Body of pancreas (tissue), 4 donors: ENCODE results near the gene RIMS1. TPM values are rescaled to one million over a fixed set of nuclear protein-coding genes. Genes with fewer than 3 reads are reported as not detected.

ENCODE experiments used
- ATAC-seq: fragments of 150-250 bp; one replicate; pipeline ENCODE4 v1.9.1; 2016
- DNase-seq, 4 donors: peaks; one replicate each; pipeline ENCODE4 v3.0.0-alpha.2; 2019
- H3K27ac ChIP-seq, 4 donors: fragments of 200-600 bp; sonication (generic); 1 replicate in 3 of 4; 2 replicates in 1 of 4; pipeline versions ENCODE4 v1.5.1 to v1.6.1; 2016 to 2019; ENCODE audit warnings: mild to moderate bottlenecking in 1 of 4, mixed read lengths in 1 of 4, moderate library complexity in 1 of 4
- H3K27me3 ChIP-seq, 2 donors: fragments of 200-600 bp; sonication (generic); one replicate each; pipeline ENCODE4 v1.6.0; 2016; ENCODE audit warnings: mild to moderate bottlenecking in 1 of 2
- H3K36me3 ChIP-seq, 2 donors: fragments of 200-600 bp; sonication (generic); replicated peaks in 1 of 2; 2 replicates each; pipeline ENCODE4 v1.5.1; 2016; ENCODE audit warnings: low read depth in 2 of 2; ENCODE audit not compliant: insufficient read depth in 1 of 2
- H3K4me1 ChIP-seq: fragments of 200-600 bp; sonication (generic); one replicate; pipeline ENCODE4 v1.6.0; 2016
- H3K4me3 ChIP-seq, 2 donors: fragments of 200-600 bp; sonication (generic); 1 replicate in 1 of 2; 2 replicates in 1 of 2; pipeline ENCODE4 v1.5.1; 2016 to 2019
- H3K9me3 ChIP-seq, 3 donors: fragments of 200-600 bp; sonication (generic); 1 replicate in 2 of 3; 2 replicates in 1 of 3; pipeline ENCODE4 v1.5.1; 2016
- CTCF ChIP-seq, 7 experiments: fragments of 450-650 bp in 4 of 7; fragments of 200-600 bp in 3 of 7; sonication (generic) in 3 of 7; IDR thresholded peaks; one replicate each; pipeline ENCODE4 v1.5.1; 2016 to 2019; ENCODE audit warnings: antibody characterized with exemption in 7 of 7
- POLR2A ChIP-seq, 3 donors: fragments of 450-650 bp; IDR thresholded peaks; one replicate each; pipeline ENCODE4 v1.6.1; 2016; ENCODE audit warnings: antibody characterized with exemption in 3 of 3, mild to moderate bottlenecking in 2 of 3
- WGBS, 2 donors: methylation state at CpG; one replicate each; pipeline ENCODE4 v1.1.5; 2017; 5-methylcytosine and 5-hydroxymethylcytosine counted together
- intact Hi-C: fragments of 100-400 bp; cut with DNase I; formaldehyde crosslinking; loops from one replicate; pipeline ENCODE4 v1.15.1; 2023
- total RNA-seq, 2 donors: library from RNA; depleted of rRNA; stranded (reverse); fragments of >200 nt; gene quantifications; one replicate each; pipeline ENCODE4 v1.1.0, GENCODE V29; 2016

The RIMS1 gene
- total RNA-seq: 1 to 10 TPM in 1 of 2 donors, under 1 TPM in 1; 0.78 to 5.9 TPM

GRCh38 chr6:71886184-71887005 lies at the start of gene RIMS1:
RIMS1 (plus strand) TSS chr6:71886550; CDS start chr6:71887024, 474 bp downstream.
- ATAC-seq: peak; percentile 47
- no peaks in the 10 kb centered on the region for H3K27me3 ChIP-seq
- 1 to 4% methylated on average over 25 to 46 of the region's 70 CpGs for WGBS, 2 donors
- intact Hi-C loops: no loop called here
- TF ChIP-seq POLR2A (IDR thresholded peaks at IDR 0.05) (no peak), CTCF (IDR thresholded peaks at IDR 0.05) (peak in 2 of 7 experiments; percentile 11 to 30)
- H3K9me3 ChIP-seq: no peaks in the 10 kb centered on the region
- peaks cover 6% of the 10 kb centered on the region for H3K4me1 ChIP-seq
- peak within 1 kb of the TSS in 1 of 2 donors; percentile 30 for H3K4me3 ChIP-seq
- no peak within 1 kb of the TSS for H3K27ac ChIP-seq
- H3K36me3 ChIP-seq: no peaks in the 10 kb centered on the region
- peak in 3 of 4 donors; percentile 12 to 34 (median 19) for DNase-seq

GRCh38 chr6:71851214-71851613 lies 35.1 kb upstream of the RIMS1 start:
- H3K27ac ChIP-seq: no peak overlapping the region
- no peaks in the 10 kb centered on the region for H3K9me3 ChIP-seq
- no peak for DNase-seq
- H3K36me3 ChIP-seq: no peaks in the 10 kb centered on the region
- ATAC-seq: no peak
- H3K27me3 ChIP-seq: no peaks in the 10 kb centered on the region
- TF ChIP-seq POLR2A (IDR thresholded peaks at IDR 0.05) (no peak), CTCF (IDR thresholded peaks at IDR 0.05) (no peak)
- 61 to 69% methylated on average over 1 of the region's 1 CpG for WGBS, 2 donors
- no peak overlapping the region for H3K4me3 ChIP-seq
- H3K4me1 ChIP-seq: no peaks in the 10 kb centered on the region
- intact Hi-C loops: no loop called here

GRCh38 chr6:71852948-71853347 lies 33.4 kb upstream of the RIMS1 start:
- H3K27me3 ChIP-seq: no peaks in the 10 kb centered on the region
- no peak overlapping the region for H3K4me3 ChIP-seq
- H3K9me3 ChIP-seq: no peaks in the 10 kb centered on the region
- no peak for ATAC-seq
- no peaks in the 10 kb centered on the region for H3K36me3 ChIP-seq
- no peak for DNase-seq
- no peak overlapping the region for H3K27ac ChIP-seq
- H3K4me1 ChIP-seq: no peaks in the 10 kb centered on the region
- TF ChIP-seq POLR2A (IDR thresholded peaks at IDR 0.05): no peak
- TF ChIP-seq CTCF (IDR thresholded peaks at IDR 0.05): no peak
- WGBS, 2 donors: 50 to 60% methylated on average over 3 of the region's 3 CpGs
- intact Hi-C loops: no loop called here

- no peaks in the 10 kb centered on the region for H3K27me3 ChIP-seq
- DNase-seq: no peak
- no peaks in the 10 kb centered on the region for H3K4me1 ChIP-seq
- no peak for ATAC-seq
- no peak overlapping the region for H3K4me3 ChIP-seq
- no peaks in the 10 kb centered on the region for H3K36me3 ChIP-seq
- TF ChIP-seq CTCF (IDR thresholded peaks at IDR 0.05) (no peak), POLR2A (IDR thresholded peaks at IDR 0.05) (no peak)
- H3K27ac ChIP-seq: no peak overlapping the region
- intact Hi-C loops: no loop called here
- no peaks in the 10 kb centered on the region for H3K9me3 ChIP-seq
- 32 to 44% methylated on average over 3 of the region's 3 CpGs for WGBS, 2 donors
Observed at GRCh38 chr6:71855406-71855805, 30.9 kb upstream of the RIMS1 start.

GRCh38 chr6:71879016-71879415 lies 7.3 kb upstream of the RIMS1 start:
- no peaks in the 10 kb centered on the region for H3K4me1 ChIP-seq
- no peak for DNase-seq
- intact Hi-C loops: no loop called here

More at GRCh38 chr6:71879016-71879415, 7.3 kb upstream of the RIMS1 start:
- TF ChIP-seq POLR2A (IDR thresholded peaks at IDR 0.05): no peak
- TF ChIP-seq CTCF (IDR thresholded peaks at IDR 0.05): no peak
- no peak overlapping the region for H3K4me3 ChIP-seq
- ATAC-seq: no peak
- H3K9me3 ChIP-seq: no peaks in the 10 kb centered on the region
- H3K27me3 ChIP-seq: no peaks in the 10 kb centered on the region
- H3K27ac ChIP-seq: no peak overlapping the region
- no peaks in the 10 kb centered on the region for H3K36me3 ChIP-seq
